NCI-H2171 treated with DMSO at 0.1 percent for 48 hours (cell line): ENCODE measurements around the gene CTNNA2.

Experiments used
- DNase-seq: peaks from one replicate; lab custom pipeline; 2025; lab: John Stamatoyannopoulos, UW

The CTNNA2 gene

DNA sequence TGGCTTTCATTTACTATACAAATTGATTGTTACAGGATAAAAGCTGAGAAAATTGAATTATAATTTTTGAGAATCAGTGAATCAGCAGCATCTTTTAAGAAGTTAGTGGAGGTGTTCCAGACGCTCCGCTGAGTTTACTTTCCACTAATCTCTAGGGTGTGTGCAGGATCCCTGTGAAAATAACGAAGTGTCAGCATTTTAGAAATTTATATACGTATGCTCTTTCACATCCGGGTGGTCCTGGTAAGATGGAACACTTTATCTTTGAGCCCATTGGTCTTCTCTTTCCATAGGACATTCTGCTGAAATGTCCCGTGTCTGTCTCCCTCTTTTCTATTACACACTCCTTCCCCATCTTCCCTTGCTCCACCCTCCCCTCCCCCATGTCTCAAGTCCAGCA, 1060.3 kb downstream of the CTNNA2 start:
- no peak for DNase-seq

DNA sequence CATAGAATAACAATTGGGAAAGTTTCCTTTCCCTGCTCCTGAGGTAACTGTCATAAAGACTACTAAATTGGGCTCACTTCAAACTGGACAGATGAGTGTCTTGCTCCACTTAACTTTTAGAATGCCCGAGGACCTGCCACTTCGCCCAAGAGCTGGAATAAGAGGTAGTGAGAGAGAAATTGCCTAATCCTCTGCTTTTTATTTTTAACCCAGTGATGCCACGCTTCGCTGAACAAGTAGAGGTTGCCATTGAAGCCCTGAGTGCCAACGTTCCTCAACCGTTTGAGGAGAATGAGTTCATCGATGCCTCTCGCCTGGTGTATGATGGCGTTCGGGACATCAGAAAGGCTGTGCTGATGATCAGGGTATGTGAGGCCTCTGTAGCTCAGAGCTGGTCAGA, 1061.1 kb downstream of the CTNNA2 start:
- no peak for DNase-seq

- DNase-seq = no peak
Observed at GRCh38 chr2:80579756-80580155, 1066.9 kb downstream of the CTNNA2 start.

GRCh38 chr2:80591233-80591632, 1078.4 kb downstream of the CTNNA2 start:
- DNase-seq = peak; percentile 12

- no peak for DNase-seq
Observed at GRCh38 chr2:80592106-80592505, 1079.3 kb downstream of the CTNNA2 start.

DNA sequence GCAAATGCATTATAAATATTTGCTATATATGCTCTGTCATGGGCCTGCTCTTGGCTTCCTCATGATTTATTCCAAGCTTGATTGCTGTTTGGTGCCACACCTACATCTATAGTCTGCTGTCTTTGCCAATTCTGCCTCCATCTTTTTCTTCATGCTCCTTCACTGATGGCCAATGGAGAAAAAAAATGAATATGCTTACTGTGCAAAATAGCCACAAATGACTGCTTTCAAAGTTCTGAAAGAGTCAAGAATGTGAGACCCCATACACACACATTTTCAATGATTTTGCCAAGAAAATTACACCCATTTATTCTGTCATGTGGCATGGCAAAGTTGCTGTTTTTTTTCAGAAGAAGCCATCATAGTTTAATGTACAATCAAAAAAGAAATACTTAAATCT, 1097.3 kb downstream of the CTNNA2 start:
- no peak for DNase-seq

DNA sequence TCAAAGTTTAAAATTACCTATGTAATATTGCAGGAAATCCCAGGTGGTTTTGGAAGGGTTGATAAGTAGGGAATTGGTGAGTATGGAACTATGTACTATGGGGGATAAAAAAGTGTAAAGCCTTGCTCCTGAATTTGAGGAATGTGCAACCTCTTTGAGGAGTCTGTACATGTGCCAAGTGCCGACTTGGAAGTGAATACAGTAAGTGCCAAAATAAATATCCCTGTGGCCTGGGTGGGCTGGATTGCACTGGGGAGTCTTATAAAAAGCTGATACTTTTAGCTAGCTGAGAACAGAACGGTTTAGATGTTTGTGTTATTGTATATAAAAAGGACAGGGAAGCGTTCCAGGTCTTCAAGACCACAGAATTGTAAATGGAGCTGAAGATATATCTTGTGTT, 1108.8 kb downstream of the CTNNA2 start:
- no peak for DNase-seq

- no peak for DNase-seq
Observed at GRCh38 chr2:80624062-80624461, 1111.2 kb downstream of the CTNNA2 start.

GRCh38 chr2:80634590-80634989, 1121.7 kb downstream of the CTNNA2 start:
- no peak for DNase-seq

GRCh38 chr2:80638783-80639182, 1125.9 kb downstream of the CTNNA2 start:
- no peak for DNase-seq

DNA sequence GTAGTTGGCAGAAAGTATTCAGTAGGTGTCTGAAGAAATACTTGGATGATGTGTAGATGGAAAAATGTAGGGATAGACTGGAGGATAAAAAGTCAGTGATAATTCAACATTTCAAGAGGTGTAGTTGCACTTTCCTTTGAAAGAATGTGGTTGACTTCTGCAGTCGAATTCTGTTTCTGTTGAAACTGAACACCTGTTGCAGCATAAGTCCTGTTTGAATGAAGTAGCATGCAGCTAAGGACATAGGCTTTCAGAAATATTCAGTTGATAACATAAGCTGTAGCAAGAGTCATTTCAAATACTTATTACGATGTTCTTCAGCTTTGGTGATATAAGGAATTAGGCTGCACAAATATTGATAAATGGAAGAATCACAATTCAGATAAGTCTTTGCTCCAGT, 1129.6 kb downstream of the CTNNA2 start:
- DNase-seq = no peak

- DNase-seq = no peak
Observed at GRCh38 chr2:80643598-80643997, 1130.7 kb downstream of the CTNNA2 start.

DNA sequence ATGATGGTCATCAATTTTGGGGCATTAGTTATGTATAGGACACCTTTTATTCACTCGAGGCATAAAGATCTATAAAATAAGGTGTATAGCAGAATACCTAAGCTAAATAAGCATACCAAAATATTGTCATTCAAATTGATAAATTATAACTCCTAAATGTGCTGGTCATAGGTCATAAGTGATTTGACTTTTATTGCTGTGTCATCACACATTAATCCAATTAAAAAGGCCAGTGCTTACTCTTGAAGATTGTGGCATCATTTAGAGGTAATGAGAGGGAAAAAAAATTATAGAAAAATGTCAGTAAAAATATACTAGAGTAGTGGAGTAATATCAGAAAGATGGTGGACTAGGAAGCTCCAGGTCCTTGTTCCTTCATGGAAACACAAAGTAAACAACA, 1138.6 kb downstream of the CTNNA2 start:
- DNase-seq = no peak

DNA sequence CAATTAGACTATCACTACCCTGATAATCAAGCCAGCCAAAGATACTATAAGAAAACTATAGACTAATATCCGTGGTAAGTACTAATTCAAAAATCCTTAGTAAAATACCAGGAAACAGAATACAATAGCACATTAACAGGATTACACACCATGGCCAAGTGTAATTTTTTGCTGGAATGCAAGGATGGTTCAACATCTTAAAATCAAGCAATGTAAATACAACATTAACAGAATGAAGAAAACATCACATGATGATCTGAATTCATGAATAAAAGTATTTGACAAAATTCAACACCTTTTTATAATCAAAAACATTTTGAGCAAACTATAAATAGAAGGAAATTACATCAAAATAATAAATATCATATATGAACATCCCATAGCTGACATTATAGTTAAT, 1142.4 kb downstream of the CTNNA2 start:
- no peak for DNase-seq

- DNase-seq = no peak
Observed at GRCh38 chr2:80670763-80671162, 1157.9 kb downstream of the CTNNA2 start.

DNA sequence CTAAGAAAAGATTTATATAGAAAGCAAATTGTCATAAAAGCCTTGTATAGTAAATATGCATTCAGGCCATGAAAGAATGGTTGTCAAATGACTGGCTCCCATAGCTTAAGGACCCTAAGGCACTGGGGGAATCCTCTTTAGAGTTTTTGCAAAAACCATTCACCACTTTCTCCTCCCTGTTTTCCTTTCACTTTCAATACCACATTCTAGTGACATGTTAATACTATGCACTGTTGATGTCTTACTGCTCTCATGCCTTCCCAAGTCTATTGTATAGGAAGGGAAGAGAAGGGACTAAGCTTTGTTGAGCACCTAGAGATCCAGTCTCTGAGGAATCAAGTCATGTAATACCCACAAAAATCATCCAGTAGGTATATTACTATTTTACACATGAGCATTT, 1174.7 kb downstream of the CTNNA2 start:
- no peak for DNase-seq

GRCh38 chr2:80689106-80689505, 1176.3 kb downstream of the CTNNA2 start:
- DNase-seq = no peak
